Thymus (tissue), 11 donors: ENCODE data around the gene SERPINA6. TPM values are rescaled to one million over a fixed set of nuclear protein-coding genes. Genes with fewer than 3 reads are reported as not detected.
A peak's percentile ranks its signal among the peaks of the same experiment; 100 is the strongest.
"Not testable (repeated sequence)": the region's sequence is repeated elsewhere in the genome, so short reads cannot be mapped to it uniquely, and the experiment has no call there.

ENCODE experiments used
- DNase-seq, 9 donors: peaks; one replicate each; pipeline ENCODE4 v3.0.0-alpha.2; 2013; ENCODE audit warnings: low spot score in 9 of 9, low read depth in 6 of 9, missing footprints in 1 of 9
- H3K27ac ChIP-seq, 2 donors: one replicate each; pipeline ENCODE4 v1.5.1; 2013; ENCODE audit warnings: control low read depth in 1 of 2, low read depth in 1 of 2, low read length in 1 of 2, mild to moderate bottlenecking in 1 of 2, moderate library complexity in 1 of 2
- H3K27me3 ChIP-seq, 2 donors: one replicate each; pipeline ENCODE4 v1.5.1; 2013; ENCODE audit warnings: low read length in 1 of 2; ENCODE audit not compliant: control insufficient read depth in 2 of 2, insufficient read depth in 1 of 2
- H3K36me3 ChIP-seq, 2 donors: one replicate each; pipeline ENCODE4 v1.5.1; 2013; ENCODE audit warnings: low read length in 1 of 2, mild to moderate bottlenecking in 1 of 2, moderate library complexity in 1 of 2; ENCODE audit not compliant: control insufficient read depth in 2 of 2, insufficient read depth in 2 of 2
- H3K4me1 ChIP-seq, 2 donors: one replicate each; pipeline ENCODE4 v1.5.1; 2013; ENCODE audit warnings: low read length in 2 of 2; ENCODE audit not compliant: control insufficient read depth in 2 of 2, insufficient read depth in 2 of 2
- H3K4me3 ChIP-seq, 2 donors: one replicate each; pipeline ENCODE4 v1.5.1; 2013; ENCODE audit warnings: low read length in 2 of 2, control low read depth in 1 of 2, mild to moderate bottlenecking in 1 of 2
- H3K9me3 ChIP-seq, 2 donors: one replicate each; pipeline ENCODE4 v1.5.1; 2013; ENCODE audit warnings: low read length in 1 of 2, mild to moderate bottlenecking in 1 of 2; ENCODE audit not compliant: control insufficient read depth in 2 of 2, insufficient read depth in 1 of 2
- WGBS: extraction: QIAGEN DNeasy Blood & Tissue Kit; methylation state at CpG from one replicate; pipeline ENCODE4 v1.1.7; 2013; 5-methylcytosine and 5-hydroxymethylcytosine counted together
- polyA plus RNA-seq: library from polyadenylated mRNA; stranded (reverse); fragments of 200-250 nt; gene quantifications from one replicate; pipeline ENCODE4 v1.2.3, GENCODE V29; 2013
- total RNA-seq: library from RNA; stranded (reverse); fragments of 120-200 nt; gene quantifications from one replicate; pipeline ENCODE4 v1.2.4, GENCODE V29; 2013
- donor health status: healthy.

The SERPINA6 gene
- total and polyA plus RNA-seq, 2 donors, result 0.33 to 0.91 TPM

GRCh38 chr14:94355191-94355794, 32.2 kb upstream of the SERPINA6 start:
- WGBS, result 27% methylated on average over 15 of the region's 15 CpGs

DNA sequence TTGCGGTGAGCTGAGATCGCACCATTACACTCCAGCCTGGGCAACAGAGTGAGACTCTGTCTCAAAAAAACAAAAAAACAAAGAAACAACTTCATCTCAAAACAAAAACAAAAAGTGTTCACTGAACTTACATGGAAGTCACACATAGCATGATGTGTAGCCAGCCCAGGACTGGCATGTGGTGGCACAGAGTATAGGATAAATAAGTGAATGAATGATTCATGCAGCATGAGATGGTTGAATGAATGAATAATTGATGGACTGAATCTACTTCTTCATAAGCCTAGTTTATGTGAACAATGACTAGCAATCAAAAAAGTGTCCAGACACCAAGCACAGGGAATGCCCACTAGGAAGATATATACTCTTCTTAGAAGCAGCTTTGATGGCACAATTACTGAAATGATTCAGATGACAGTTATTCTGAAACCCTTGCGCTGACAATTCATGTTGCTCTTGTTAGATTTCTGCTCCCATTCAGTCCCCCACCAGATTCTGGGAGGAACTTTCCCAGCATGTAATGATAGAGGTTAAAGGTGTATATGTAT, 31.6 kb upstream of the SERPINA6 start:
- Histone ChIP-seq H3K9me3 (no peaks in the 10 kb centered on the region), H3K36me3 (no peaks in the 10 kb centered on the region), H3K4me1 (no peaks in the 10 kb centered on the region), H3K4me3 (no peak overlapping the region), H3K27ac (no peak overlapping the region), H3K27me3 (peaks cover 0 to 6% of the 10 kb centered on the region in 2 donors)
- WGBS, result 97% methylated on average over 3 of the region's 3 CpGs
- DNase-seq, result no peak

More at GRCh38 chr14:94355191-94355794, 32.2 kb upstream of the SERPINA6 start:
- H3K27ac ChIP-seq, result no peak overlapping the region
- DNase-seq, result no peak
- no peaks in the 10 kb centered on the region for H3K9me3 ChIP-seq
- no peaks in the 10 kb centered on the region for H3K36me3 ChIP-seq
- peaks cover 0 to 6% of the 10 kb centered on the region in 2 donors for H3K27me3 ChIP-seq
- H3K4me1 ChIP-seq, result no peaks in the 10 kb centered on the region
- H3K4me3 ChIP-seq, result no peak overlapping the region

GRCh38 chr14:94354190-94354589, 31.1 kb upstream of the SERPINA6 start:
- not testable (repeated sequence) for H3K4me3 ChIP-seq, H3K27me3 ChIP-seq, DNase-seq, H3K27ac ChIP-seq, H3K4me1 ChIP-seq, H3K9me3 ChIP-seq, H3K36me3 ChIP-seq
- WGBS, result 97% methylated on average over 8 of the region's 8 CpGs

- H3K36me3 ChIP-seq, result no peaks in the 10 kb centered on the region
- 91% methylated on average over 7 of the region's 7 CpGs for WGBS
Measured at GRCh38 chr14:94349276-94349675, 26.1 kb upstream of the SERPINA6 start.

GRCh38 chr14:94348836-94349235, 25.7 kb upstream of the SERPINA6 start:
- Histone ChIP-seq H3K9me3 (no peaks in the 10 kb centered on the region), H3K27ac (no peak overlapping the region), H3K27me3 (no peaks in the 10 kb centered on the region), H3K4me3 (no peak overlapping the region), H3K4me1 (no peaks in the 10 kb centered on the region), H3K36me3 (no peaks in the 10 kb centered on the region)
- no peak for DNase-seq

More at GRCh38 chr14:94349276-94349675, 26.1 kb upstream of the SERPINA6 start:
- Histone ChIP-seq H3K4me3 (no peak overlapping the region), H3K9me3 (no peaks in the 10 kb centered on the region), H3K27me3 (no peaks in the 10 kb centered on the region), H3K4me1 (no peaks in the 10 kb centered on the region), H3K27ac (no peak overlapping the region)
- no peak for DNase-seq

- WGBS, result 97% methylated on average over 5 of the region's 5 CpGs
- Histone ChIP-seq H3K36me3 (no peaks in the 10 kb centered on the region), H3K27ac (peak overlapping the region in 1 of 2 donors; percentile 43)
Measured at GRCh38 chr14:94346841-94347240, 23.7 kb upstream of the SERPINA6 start.

GRCh38 chr14:94346065-94346786, 23.1 kb upstream of the SERPINA6 start:
- not testable (repeated sequence) for DNase-seq, H3K36me3 ChIP-seq, H3K27me3 ChIP-seq, H3K9me3 ChIP-seq, H3K4me1 ChIP-seq, H3K4me3 ChIP-seq
- WGBS, result 83% methylated on average over 23 of the region's 24 CpGs
- H3K27ac ChIP-seq, result peak overlapping the region in 1 of 2 donors; percentile 43

More at GRCh38 chr14:94346841-94347240, 23.7 kb upstream of the SERPINA6 start:
- DNase-seq, result no peak
- H3K9me3 ChIP-seq, result no peaks in the 10 kb centered on the region
- no peaks in the 10 kb centered on the region for H3K4me1 ChIP-seq
- H3K27me3 ChIP-seq, result no peaks in the 10 kb centered on the region
- no peak overlapping the region for H3K4me3 ChIP-seq

DNA sequence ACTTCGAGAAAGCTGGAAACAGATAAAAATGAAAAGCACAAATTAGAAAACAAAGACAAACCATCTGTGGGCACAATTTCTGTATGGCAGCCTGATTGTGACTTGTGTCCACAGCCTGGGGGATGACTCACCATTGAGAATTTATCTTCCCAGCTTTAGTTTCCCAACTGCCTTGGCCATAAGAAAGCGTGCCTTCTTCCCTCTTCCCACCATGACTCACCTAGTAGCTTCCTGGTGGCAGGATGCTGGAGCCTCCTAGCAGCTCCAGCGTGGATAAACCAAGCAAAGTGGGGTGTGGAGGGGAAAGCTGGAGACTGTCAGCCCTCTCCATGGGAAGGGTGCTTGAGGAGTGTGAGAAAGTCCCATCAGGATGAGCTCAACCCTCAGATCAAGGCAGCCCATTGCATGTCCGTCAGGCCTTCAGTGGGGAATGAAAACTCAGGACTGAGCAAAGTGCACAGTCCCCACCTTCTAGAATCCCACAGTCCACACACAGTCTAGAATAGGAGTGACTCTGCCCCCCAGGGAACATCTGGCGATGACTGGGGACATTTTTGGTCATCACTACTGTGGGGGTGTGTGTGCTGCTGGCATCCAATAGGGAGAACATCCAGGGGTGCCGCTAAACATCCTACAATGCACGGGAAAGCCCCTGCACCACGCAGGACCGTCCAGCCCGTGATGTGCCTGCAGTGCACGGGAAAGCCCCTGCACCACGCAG, 22.4 kb upstream of the SERPINA6 start:
- no peaks in the 10 kb centered on the region for H3K9me3 ChIP-seq
- no peaks in the 10 kb centered on the region for H3K36me3 ChIP-seq
- WGBS, result 88% methylated on average over 12 of the region's 12 CpGs
- no peaks in the 10 kb centered on the region for H3K27me3 ChIP-seq
- DNase-seq, result no peak
- no peak overlapping the region for H3K27ac ChIP-seq
- H3K4me3 ChIP-seq, result no peak overlapping the region
- no peaks in the 10 kb centered on the region for H3K4me1 ChIP-seq

GRCh38 chr14:94344389-94344788, 21.3 kb upstream of the SERPINA6 start:
- H3K4me1 ChIP-seq, result no peaks in the 10 kb centered on the region
- no peaks in the 10 kb centered on the region for H3K9me3 ChIP-seq
- no peak for DNase-seq
- H3K36me3 ChIP-seq, result no peaks in the 10 kb centered on the region
- no peak overlapping the region for H3K27ac ChIP-seq
- no peak overlapping the region for H3K4me3 ChIP-seq
- 99% methylated on average over 3 of the region's 3 CpGs for WGBS
- H3K27me3 ChIP-seq, result no peaks in the 10 kb centered on the region
